GM19463 (cell line): ENCODE measurements around the gene CYTH3.
"Not testable (repeated sequence)": the region's sequence is repeated elsewhere in the genome, so short reads cannot be mapped to it uniquely, and the experiment has no call there.

Experiments used
- ATAC-seq: cut with Tn5 transposase; IDR thresholded peaks from one replicate; pipeline ENCODE4 v1.9.1; 2021; ENCODE audit warnings: mild to moderate bottlenecking, moderate library complexity; ENCODE audit not compliant: unreplicated experiment

Gene CYTH3

DNA sequence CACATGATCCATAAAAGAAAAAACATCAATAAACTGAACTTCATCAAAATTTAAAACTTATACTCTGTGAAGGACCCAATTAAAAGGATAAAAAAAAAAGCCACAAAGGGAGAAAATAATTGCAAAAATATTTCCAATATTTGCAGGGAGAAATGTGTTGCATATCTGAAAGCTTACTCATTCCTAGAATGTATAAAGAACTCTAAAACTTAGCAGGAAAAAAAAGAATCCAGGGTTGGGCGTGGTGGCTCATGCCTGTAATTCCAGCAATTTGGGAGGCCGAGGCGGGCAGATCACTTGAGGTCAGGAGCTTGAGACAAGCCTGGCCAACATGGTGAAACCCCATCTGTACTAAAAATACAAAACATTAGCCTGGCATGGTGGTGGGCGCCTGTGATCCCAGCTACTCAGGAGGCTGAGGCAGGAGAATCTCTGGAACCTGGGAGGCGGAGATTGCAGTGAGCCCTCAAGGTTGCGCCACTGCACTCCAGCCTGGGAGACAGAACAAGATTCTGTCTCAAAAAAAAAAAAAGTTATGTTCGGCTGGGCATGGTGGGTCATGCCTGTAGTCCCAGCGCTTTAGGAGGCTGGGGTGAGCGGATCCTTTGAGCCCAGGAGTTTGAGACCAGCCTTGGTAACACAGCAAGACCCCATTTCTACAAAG, 11.1 kb upstream of the CYTH3 start:
- not testable (repeated sequence) for ATAC-seq

DNA sequence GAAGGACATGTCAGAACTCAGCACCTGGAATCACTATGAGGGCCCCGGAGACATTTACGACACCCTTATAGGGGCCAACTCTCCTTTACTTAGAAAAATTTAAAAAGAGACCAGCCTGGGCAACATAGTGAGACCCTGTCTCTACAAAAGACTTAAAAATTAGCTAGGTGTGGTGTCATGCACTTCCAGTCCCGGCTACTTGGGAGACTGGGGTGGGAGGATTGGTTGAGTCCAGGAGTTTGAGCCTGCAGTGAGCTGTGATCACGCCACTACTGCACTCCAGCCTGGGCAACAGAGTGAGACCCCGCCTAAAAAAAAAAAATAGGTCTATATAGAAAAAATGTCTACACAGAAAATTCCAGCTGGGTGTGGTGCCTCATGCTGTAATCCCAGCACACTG, 7.5 kb upstream of the CYTH3 start:
- ATAC-seq, result no peak

DNA sequence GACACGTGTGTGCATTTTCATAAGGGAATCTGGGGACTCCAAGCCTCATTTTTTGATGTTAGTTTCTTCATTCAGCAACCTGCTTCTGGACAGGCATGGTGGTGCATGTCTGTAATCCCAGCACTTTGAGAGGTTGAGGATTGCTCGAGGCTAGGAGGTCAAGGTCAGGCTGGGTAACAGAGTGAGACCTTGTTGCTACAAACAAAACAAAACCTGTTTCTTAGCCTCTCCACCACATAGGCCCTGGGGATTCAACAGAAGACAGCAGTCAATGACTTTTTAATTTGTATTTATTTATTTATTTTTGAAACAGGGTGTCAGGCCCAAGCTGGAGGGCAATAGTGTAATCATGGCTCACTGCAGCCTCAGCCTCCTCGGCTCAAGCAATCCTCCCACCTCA, 6.9 kb upstream of the CYTH3 start:
- ATAC-seq, result no peak

GRCh38 chr7:6278749-6279310, 6.4 kb upstream of the CYTH3 start:
- no peak for ATAC-seq

DNA sequence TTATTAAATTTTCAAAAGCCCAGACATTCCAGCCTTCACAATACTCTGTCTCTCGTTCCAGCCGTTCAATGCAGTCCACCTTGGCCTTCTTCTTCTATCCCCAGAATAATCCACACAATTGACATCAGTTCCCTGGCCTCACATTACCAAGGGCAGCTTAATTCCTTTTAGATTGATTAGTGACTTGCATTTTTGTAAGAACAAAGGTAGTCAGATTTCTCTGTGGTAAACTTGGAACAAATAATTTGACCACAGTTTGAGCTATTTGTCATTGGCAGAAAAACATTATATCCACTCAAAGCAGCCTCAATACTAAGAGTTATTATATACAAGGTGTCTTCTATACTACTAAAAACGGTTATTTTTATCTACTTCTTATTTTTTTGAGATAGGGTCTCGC, 5.1 kb upstream of the CYTH3 start:
- ATAC-seq, result no peak

GRCh38 chr7:6276911-6277408, 4.5 kb upstream of the CYTH3 start:
- no peak for ATAC-seq

GRCh38 chr7:6274743-6275142, 2.3 kb upstream of the CYTH3 start:
- ATAC-seq, result no peak

- no peak for ATAC-seq
Observed at GRCh38 chr7:6273917-6274630, 1.6 kb upstream of the CYTH3 start.

GRCh38 chr7:6273380-6273837, 985 bp upstream of the CYTH3 start:
- ATAC-seq, result no peak

- ATAC-seq, result peak; percentile 8
Observed at GRCh38 chr7:6271694-6272440, 557 bp downstream of the CYTH3 start.

- no peak for ATAC-seq
Observed at GRCh38 chr7:6271060-6271658, 1.3 kb downstream of the CYTH3 start.

GRCh38 chr7:6269527-6269926, 2.9 kb downstream of the CYTH3 start:
- ATAC-seq, result no peak

GRCh38 chr7:6268907-6269306, 3.5 kb downstream of the CYTH3 start:
- ATAC-seq, result no peak

- no peak for ATAC-seq
Observed at GRCh38 chr7:6268023-6268900, 4.2 kb downstream of the CYTH3 start.

DNA sequence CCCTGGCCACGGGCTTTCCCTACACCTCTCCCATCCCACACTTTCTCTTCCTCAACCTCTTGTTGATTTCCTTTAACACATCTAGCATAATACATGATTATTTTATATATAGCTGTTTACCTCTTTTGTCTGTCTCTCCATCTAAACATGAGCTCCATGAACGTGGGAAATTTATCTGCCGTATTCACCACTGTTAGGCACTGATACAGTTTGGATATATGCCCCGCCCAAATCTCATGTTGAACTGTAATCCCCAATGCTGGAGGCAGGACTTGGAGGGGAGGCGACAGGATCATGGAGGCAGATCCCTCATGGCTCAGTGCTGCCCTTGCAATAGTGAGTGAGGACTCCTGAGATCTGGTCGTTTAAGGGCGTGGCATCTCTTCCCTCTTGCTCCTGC, 5.7 kb downstream of the CYTH3 start:
- ATAC-seq, result no peak

GRCh38 chr7:6262221-6262620, 10.2 kb downstream of the CYTH3 start:
- no peak for ATAC-seq

- no peak for ATAC-seq
Observed at GRCh38 chr7:6261699-6262098, 10.7 kb downstream of the CYTH3 start.

DNA sequence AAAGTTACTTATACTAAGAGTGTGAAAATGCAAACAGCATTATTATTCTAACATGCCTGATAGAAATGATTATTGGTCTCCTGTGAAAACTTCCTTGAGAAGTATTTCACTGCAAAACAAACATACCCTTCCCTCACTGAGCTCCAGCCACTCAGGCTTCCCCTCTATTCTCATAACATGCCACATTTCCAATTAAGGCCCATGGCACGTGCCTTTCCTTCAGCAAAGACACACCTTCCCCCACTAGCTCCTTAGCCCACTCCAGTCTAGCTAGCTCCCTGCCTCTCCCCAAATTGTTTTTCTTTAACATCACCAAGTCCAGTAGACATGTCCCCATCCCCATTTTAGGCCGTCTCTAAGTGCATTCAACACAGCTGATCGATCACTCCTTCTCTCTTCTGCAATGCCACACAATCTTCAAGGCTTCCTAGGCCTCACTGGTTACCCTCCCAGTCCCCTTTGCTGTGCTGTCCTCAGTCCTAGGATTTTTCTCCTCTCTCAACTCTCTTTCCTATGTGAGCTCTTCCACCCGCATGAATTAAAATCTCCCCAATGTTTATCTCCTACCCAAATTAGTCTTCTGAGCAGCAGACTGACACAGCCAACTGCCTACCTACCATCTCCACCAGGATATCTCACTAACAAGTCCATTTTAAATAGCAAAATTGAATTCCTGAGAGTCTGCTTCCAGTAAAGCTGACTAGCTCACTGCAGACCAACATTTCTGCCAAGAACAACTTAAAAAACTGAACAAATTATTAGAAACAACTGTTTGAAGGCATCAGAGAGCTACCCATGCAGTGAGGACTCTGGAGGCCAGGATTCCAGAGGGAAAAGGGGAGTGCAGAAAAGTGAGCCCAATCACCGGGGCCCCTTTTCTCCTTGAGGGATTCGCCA, 11.9 kb downstream of the CYTH3 start:
- no peak for ATAC-seq

GRCh38 chr7:6259257-6259656, 13.2 kb downstream of the CYTH3 start:
- no peak for ATAC-seq
